GM18858 (cell line): ENCODE results near the gene PTPRN2.

Experiments used
- ATAC-seq: cut with Tn5 transposase; IDR thresholded peaks from one replicate; pipeline ENCODE4 v1.9.1; 2021; ENCODE audit not compliant: unreplicated experiment

PTPRN2 gene

GRCh38 chr7:158085741-158086695 is 501.6 kb downstream of the PTPRN2 start:
- no peak for ATAC-seq

GRCh38 chr7:158084555-158084954 is 503.1 kb downstream of the PTPRN2 start:
- ATAC-seq: no peak

- no peak for ATAC-seq
Measured at GRCh38 chr7:158083526-158084310, 503.9 kb downstream of the PTPRN2 start.

- no peak for ATAC-seq
Measured at GRCh38 chr7:158082761-158083160, 504.9 kb downstream of the PTPRN2 start.

GRCh38 chr7:158080899-158081445 is 506.7 kb downstream of the PTPRN2 start:
- no peak for ATAC-seq

- ATAC-seq: no peak
Measured at GRCh38 chr7:158077934-158078910, 509.4 kb downstream of the PTPRN2 start.

GRCh38 chr7:158077151-158077840 is 510.3 kb downstream of the PTPRN2 start:
- ATAC-seq: no peak

DNA sequence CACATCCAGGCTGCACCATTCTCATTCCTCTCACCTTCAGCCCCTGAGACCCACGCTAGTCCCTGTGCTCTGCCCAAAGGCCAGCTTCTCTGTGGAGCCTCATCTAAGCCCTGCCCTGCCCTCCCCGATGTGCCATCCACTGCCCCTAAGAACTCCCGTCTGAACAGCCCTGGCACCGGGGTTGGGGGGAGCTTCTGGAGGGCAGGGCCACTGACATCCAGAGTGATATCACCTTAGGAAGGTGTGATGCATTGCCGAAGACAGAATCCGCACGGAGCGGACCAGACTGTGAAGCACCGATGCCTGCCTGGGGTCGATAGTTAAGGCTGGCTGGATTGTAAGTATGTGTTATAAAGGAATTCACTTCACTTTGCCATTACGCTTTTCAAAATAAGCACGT is 511.0 kb downstream of the PTPRN2 start:
- ATAC-seq: no peak

- ATAC-seq: no peak
Measured at GRCh38 chr7:158076215-158076614, 511.4 kb downstream of the PTPRN2 start.

DNA sequence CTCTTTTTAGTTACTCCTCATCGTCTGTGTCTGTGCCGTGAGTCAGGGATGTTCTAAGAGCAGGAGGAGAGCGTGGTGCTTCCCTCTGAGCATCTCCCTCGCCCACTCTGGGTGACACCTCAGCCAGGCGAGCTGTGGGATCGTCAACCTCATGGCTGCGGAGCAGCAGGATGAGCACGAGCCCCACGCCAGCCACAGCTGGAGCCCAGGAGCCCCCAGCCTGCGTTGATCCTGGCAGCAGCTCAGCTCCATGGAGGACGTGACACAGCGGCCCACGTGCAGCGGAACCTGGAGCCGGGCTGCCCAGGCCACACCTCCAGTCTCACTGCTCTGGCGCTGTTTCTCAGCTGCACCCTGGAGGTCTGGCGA is 512.0 kb downstream of the PTPRN2 start:
- ATAC-seq: no peak

DNA sequence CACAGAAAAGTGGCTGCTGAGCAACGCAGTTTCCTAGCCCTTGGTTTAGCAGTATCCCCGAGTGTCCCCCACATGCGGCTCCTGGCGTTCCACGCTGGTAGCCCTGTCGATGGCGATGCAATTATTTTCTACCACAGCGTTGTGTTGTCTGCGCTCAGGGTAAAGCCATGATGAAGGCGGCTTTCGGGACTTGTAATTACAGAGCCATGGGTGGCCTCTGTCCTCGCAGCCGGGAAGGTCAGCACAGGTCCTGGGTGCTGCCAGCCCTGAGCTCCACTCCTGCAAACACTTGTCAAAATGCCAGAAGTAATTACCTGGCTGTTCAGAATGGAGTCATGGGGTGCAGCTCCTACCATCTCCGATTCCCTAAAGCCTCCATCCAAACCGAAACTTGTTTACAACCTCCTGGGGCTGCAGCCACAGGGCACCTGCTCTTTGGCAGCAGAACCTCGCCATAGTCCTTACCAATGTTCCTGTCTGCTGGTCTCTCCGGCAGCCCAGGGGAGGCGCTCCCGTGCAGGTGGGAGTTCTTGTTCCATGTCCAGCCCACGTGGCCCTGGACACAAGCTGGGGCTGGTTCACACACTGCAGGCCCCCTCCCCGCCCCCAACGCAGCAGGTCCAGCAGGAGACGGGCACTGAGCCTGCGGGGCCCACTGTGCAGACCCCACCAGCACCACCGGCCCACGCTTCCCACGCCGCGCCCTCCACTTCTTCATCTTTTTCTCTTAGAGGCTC is 512.6 kb downstream of the PTPRN2 start:
- ATAC-seq: no peak

DNA sequence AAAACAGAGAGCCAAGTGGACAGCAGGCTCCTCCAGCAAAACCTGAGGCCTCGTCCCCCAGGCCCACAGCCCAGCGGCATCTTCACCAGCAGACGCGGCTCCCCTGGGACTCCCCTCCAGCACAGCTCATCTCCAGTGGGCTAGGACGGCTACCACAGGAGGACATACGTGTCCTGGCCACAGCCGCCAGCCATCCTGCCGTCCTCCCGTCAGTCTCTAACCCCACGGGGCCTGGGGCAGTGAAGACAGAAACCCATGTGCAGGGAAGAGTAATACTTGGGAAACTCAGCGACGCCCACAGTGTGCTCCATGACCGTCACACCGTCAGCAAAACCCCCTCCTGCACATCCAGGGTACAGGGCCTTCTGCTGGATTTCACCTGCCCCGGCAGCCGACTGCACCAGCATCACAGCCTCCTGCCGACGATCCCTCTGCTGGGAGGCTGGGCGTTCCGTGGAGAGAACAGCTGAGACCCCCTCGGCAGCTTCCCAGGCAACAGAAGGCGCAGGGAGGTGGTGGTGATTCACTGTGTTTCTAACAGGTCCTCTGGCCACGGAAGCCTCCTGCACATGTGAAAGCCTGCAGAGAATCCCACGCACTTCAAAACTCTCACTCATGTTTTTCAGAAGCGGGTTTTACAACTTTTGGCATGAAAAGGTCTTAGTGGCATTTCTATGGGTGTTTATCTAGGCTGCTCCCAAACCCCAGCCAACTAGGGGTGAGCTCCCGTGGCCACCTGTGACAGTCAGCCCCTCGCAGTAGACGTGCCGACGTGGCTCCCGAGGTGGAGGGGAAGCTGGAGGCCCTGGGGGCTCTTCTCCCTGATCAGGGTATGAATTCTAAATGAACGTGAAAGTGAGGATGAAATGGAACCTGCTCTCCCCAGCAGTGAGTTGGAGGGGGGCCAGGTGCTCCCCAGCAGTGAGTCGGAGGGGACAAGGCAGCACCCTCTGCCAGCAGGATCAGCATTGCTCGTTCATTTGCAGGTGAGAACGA is 513.5 kb downstream of the PTPRN2 start:
- no peak for ATAC-seq

- ATAC-seq: no peak
Measured at GRCh38 chr7:158072991-158073730, 514.5 kb downstream of the PTPRN2 start.

DNA sequence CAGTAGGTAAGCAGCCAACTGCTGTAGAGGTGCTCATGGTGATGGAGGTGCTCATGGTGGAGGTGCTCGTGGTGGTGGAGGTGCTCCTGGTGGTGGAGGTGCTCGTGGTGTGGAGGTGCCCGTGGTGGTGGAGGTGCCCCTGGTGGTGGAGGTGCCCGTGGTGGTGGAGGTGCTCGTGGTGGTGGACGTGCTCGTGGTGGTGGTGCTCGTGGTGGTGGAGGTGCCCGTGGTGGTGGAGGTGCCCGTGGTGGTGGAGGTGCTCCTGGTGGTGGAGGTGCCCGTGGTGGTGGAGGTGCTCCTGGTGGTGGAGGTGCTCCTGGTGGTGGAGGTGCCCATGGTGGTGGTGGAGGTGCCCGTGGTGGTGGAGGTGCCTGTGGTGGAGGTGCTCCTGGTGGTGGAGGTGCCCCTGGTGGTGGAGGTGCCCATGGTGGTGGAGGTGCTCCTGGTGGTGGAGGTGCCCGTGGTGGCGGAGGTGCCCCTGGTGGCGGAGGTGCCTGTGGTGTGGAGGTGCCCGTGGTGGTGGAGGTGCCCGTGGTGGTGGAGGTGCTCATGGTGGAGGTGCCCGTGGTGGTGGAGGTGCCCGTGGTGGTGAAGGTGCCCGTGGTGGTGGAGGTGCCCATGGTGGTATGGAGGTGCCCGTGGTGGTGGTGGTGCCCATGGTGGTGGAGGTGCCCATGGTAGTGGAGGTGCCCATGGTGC is 517.3 kb downstream of the PTPRN2 start:
- ATAC-seq: no peak

- ATAC-seq: no peak
Measured at GRCh38 chr7:158068853-158069252, 518.8 kb downstream of the PTPRN2 start.

DNA sequence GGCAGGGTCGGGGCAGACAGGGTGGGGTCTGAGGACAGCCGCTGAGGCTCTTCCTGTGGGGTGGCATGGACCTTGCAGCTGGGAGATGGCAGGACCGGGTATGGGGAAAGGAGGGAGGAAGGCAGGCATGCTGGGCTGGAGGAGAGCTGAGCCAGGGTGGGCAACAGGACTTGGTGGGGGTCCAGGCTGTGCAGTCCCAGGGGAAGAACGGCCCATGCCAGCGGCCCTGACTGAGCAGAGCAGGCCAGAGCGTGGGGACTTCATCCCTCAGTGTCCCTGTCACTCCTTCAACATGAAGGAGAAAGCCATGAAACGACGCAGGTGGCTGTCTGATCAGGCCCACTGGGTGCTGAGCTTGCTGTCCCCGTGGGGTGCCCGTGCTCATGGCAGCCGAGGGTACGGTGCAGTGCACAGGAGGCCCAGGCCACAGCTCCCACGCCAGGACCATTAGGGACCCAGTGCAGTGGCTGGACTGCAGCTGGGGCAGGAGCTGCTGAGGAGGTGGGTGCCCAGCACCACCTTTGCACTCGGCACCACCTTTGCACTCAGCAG is 519.6 kb downstream of the PTPRN2 start:
- no peak for ATAC-seq
